ENCODE data around the gene LMCD1. TPM values are rescaled to one million over a fixed set of nuclear protein-coding genes. Genes with fewer than 3 reads are reported as not detected.

Gene LMCD1
- total and polyA plus RNA-seq, 2 of the 8 experiments (the other 6 are each of a cell fraction or from before 2014, with no cell fraction given) = 12.3 to 26.5 TPM

GRCh38 chr3:8490079-8490552 lies 11.5 kb upstream of the LMCD1 start:
- Histone ChIP-seq H3K9ac (replicated peaks in 1 of 4; ENCODE audit: extremely low read depth in 1 of 4, low read depth in 3 of 4, low read length in 3 of 4) (no peak overlapping the region), H3K14ac (ENCODE audit: insufficient read length) (no peak overlapping the region), H3K4me2 (ENCODE audit: insufficient read depth in 1 of 2, low read depth in 2 of 2, low read length in 2 of 2) (no peak overlapping the region), H2BK12ac (ENCODE audit: low read depth, low read length) (no peak overlapping the region), H4K91ac (replicated peaks; ENCODE audit: insufficient read length, low read length) (no peak overlapping the region), H2BK5ac (ENCODE audit: low read depth, low read length) (no peak overlapping the region), H3K4ac (replicated peaks; ENCODE audit: insufficient read length, low read depth, low read length) (no peak overlapping the region), H2BK20ac (ENCODE audit: low read length) (no peak overlapping the region), H3K79me1 (ENCODE audit: low read depth, low read length) (no peaks in the 10 kb centered on the region), H4K5ac (ENCODE audit: insufficient read length, low read depth, low read length) (no peak overlapping the region), H2AFZ (ENCODE audit: low read length) (no peak overlapping the region), H4K20me1 (replicated peaks in 1 of 2; ENCODE audit: control insufficient read depth in 1 of 2, insufficient read depth in 2 of 2, low read length in 2 of 2) (no peaks in the 10 kb centered on the region), H3K56ac (replicated peaks; ENCODE audit: insufficient read length, low read depth, low read length) (no peak overlapping the region), H3K36me3 (ENCODE audit: control insufficient read depth in 2 of 4, insufficient read depth in 4 of 4, low read length in 3 of 4) (no peaks in the 10 kb centered on the region), H3K27me3 (replicated peaks in 1 of 4; ENCODE audit: control insufficient read depth in 3 of 4, extremely low read depth in 1 of 4, insufficient read depth in 3 of 4, low read length in 3 of 4) (no peaks in the 10 kb centered on the region), H2AK5ac (ENCODE audit: low read depth, low read length) (no peak overlapping the region), H3K27ac (ENCODE audit: low read depth, low read length) (no peak overlapping the region), H2BK120ac (replicated peaks; ENCODE audit: low read depth, low read length) (no peak overlapping the region), H4K8ac (ENCODE audit: extremely low read depth, insufficient read depth, low read length) (no peak overlapping the region), H3K79me2 (ENCODE audit: control insufficient read depth in 1 of 2, insufficient read depth in 2 of 2, low read length in 2 of 2) (no peaks in the 10 kb centered on the region), H3K23ac (ENCODE audit: insufficient read length) (no peak overlapping the region), H3K23me2 (ENCODE audit: low read depth, low read length) (no peaks in the 10 kb centered on the region), H3K4me1 (replicated peaks in 1 of 4; ENCODE audit: control insufficient read depth in 3 of 4, insufficient read depth in 4 of 4, low read length in 3 of 4) (peaks cover 0 to 10% (median 6%) of the 10 kb centered on the region in 4 experiments; a peak in 5 of 7 replicates), H2BK15ac (ENCODE audit: low read length) (no peak overlapping the region), H3K9me3 (ENCODE audit: insufficient read depth in 2 of 2, low read depth in 1 of 2, low read length in 1 of 2) (no peaks in the 10 kb centered on the region), H3K4me3 (ENCODE audit: extremely low read depth in 1 of 4, insufficient read depth in 2 of 4, low read depth in 3 of 4, low read length in 4 of 4) (no peak overlapping the region), H3K18ac (ENCODE audit: extremely low read depth, low read length) (no peak overlapping the region)
- WGBS, 2 experiments (ENCODE audit: extremely low coverage in 1 of 2, insufficient coverage in 1 of 2, insufficient read length in 1 of 2, insufficient replicate concordance in 2 of 2, low coverage in 1 of 2, low lambda C conversion rate in 2 of 2, missing lambda C conversion rate in 1 of 2) = 95% methylated on average over 4 of the region's 4 CpGs; no CpG with 5 or more reads in 1 of the 2 experiments
- ChIA-PET POLR2A (ENCODE audit: partially characterized antibody) (interaction anchor here (0.6 to 1.2 kb wide), 3 partner anchors 9 to 38 kb away, joined by 3 to 5 read pairs (median 3); partner anchors contain the start of gene LMCD1), CTCF (ENCODE audit: partially characterized antibody) (interaction anchor here (1.2 to 2.0 kb wide), 3 partner anchors 10 to 117 kb away, joined by 5 read pairs; no protein-coding TSS in a partner anchor)
- FAIRE-seq (no peak), DNase-seq (ENCODE audit: low read depth in 1 of 2, low spot score in 2 of 2) (no peak)
- TF ChIP-seq CTBP2 (IDR thresholded peaks at IDR 0.05; ENCODE audit: borderline replicate concordance, insufficient read depth, insufficient read length, low read length) = no peak
- TF ChIP-seq BRCA1 (IDR thresholded peaks at IDR 0.05; ENCODE audit: low read depth, low read length) = no peak
- no peak for TF ChIP-seq MAX (IDR thresholded peaks at IDR 0.05)
- no peak for TF ChIP-seq SIRT6 (IDR thresholded peaks at IDR 0.05; ENCODE audit: low read length)
- no peak for TF ChIP-seq E2F6 (IDR thresholded peaks at IDR 0.05)

All from H1 (cell line).